Measurements from ENCODE around the gene CAPN13. TPM values are rescaled to one million over a fixed set of nuclear protein-coding genes. Genes with fewer than 3 reads are reported as not detected.

Gene CAPN13
- total RNA-seq, 4 donors from 2014 or later = 0.12 TPM; not detected in 3

DNA sequence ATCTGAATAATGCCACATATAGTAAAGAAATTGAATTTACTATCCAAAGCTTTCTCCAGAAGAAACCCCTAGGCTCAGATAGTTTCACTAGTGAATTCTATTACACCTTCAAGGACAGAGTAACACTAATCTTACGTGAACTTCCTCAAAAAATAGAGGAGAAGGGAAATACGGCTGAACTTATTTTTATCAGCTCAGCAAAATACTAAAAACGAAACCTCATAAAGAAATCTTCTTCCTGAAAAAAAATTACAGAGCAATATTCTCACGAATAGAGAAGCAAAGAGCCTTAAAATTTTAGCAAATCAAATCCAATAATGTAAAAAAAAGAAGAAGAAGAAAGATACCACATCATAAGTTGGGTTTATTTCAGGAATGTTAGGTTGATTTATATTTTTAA is 14.7 kb downstream of the CAPN13 start:
- no peaks in the 10 kb centered on the region for H3K27me3 ChIP-seq
- H3K4me1 ChIP-seq = no peaks in the 10 kb centered on the region
- TF ChIP-seq EP300 (IDR thresholded peaks at IDR 0.05) (no peak), POLR2A (IDR thresholded peaks at IDR 0.05) (no peak), POLR2AphosphoS5 (IDR thresholded peaks at IDR 0.05) (no peak)
- TF ChIP-seq, protein P1, sequence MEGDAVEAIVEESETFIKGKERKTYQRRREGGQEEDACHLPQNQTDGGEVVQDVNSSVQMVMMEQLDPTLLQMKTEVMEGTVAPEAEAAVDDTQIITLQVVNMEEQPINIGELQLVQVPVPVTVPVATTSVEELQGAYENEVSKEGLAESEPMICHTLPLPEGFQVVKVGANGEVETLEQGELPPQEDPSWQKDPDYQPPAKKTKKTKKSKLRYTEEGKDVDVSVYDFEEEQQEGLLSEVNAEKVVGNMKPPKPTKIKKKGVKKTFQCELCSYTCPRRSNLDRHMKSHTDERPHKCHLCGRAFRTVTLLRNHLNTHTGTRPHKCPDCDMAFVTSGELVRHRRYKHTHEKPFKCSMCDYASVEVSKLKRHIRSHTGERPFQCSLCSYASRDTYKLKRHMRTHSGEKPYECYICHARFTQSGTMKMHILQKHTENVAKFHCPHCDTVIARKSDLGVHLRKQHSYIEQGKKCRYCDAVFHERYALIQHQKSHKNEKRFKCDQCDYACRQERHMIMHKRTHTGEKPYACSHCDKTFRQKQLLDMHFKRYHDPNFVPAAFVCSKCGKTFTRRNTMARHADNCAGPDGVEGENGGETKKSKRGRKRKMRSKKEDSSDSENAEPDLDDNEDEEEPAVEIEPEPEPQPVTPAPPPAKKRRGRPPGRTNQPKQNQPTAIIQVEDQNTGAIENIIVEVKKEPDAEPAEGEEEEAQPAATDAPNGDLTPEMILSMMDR (IDR thresholded peaks at IDR 0.05) = no peak
- H3K9me3 ChIP-seq = no peaks in the 10 kb centered on the region
- no peak overlapping the region for H3K4me3 ChIP-seq
- no peak overlapping the region for H3K27ac ChIP-seq
- ATAC-seq = no peak
- no peaks in the 10 kb centered on the region for H3K36me3 ChIP-seq
- 62 to 70% methylated on average over 3 to 4 of the region's 4 CpGs for WGBS, 2 donors (ENCODE audit: low coverage in 1 of 2)

DNA sequence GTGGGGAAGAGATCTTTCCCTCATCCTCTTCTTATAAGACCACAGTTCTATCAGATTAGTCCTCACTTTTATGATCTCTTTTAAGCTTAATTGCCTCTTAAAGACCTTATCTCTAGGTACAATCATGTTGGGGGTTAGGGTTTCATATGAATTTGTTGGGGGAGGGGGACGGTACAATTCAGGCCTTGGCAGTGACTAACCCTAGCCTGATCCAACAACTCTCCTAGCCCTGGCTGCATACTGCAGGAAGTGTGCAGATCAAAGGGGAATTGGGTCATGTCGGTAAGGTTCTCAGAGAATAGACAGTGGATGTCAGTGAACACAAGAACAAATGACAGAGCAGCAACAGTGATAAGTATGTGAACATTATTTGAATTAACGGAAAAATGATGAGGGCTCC is 16.4 kb downstream of the CAPN13 start:
- no peak overlapping the region for H3K27ac ChIP-seq
- no peaks in the 10 kb centered on the region for H3K4me1 ChIP-seq
- ATAC-seq = no peak
- H3K9me3 ChIP-seq = no peaks in the 10 kb centered on the region
- WGBS, 2 donors (ENCODE audit: low coverage in 1 of 2) = 80 to 100% methylated on average over 1 to 3 of the region's 3 CpGs
- TF ChIP-seq, protein P1 (IDR thresholded peaks at IDR 0.05) = no peak
- no peak for TF ChIP-seq EP300 (IDR thresholded peaks at IDR 0.05)
- TF ChIP-seq POLR2AphosphoS5 (IDR thresholded peaks at IDR 0.05) = no peak
- TF ChIP-seq POLR2A (IDR thresholded peaks at IDR 0.05) = no peak
- H3K36me3 ChIP-seq = no peaks in the 10 kb centered on the region
- no peaks in the 10 kb centered on the region for H3K27me3 ChIP-seq
- H3K4me3 ChIP-seq = no peak overlapping the region

DNA sequence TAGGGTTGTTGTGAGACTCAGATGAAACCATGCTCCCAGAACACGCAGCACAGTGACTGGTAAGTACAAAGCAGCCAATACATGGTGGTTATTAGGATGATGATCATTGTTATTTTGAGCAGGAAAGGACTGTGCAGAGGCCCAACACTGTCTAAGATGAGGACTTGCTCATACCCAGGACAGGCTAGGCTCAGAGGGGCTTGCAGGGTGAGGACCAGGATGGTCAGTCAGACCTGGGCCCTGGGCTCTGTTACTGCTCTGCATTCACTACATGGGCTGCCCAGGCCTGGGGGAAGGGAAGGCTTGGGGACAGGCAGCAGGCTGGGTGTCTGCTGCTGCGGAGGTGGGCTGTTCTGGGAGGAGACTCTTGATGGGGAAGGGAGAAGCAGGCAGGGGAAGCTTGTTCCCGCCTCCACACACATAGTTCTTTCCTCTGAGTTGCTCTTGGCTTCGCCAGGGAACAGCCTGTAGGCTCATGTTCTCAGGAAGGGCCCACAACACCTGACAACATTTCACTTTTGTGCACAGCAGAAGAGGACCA is 17.5 kb downstream of the CAPN13 start:
- 61% methylated on average over 4 of the region's 4 CpGs; no CpG with 5 or more reads in 1 of the 2 donors for WGBS, 2 donors (ENCODE audit: low coverage in 1 of 2)
- no peak for TF ChIP-seq POLR2AphosphoS5 (IDR thresholded peaks at IDR 0.05)
- TF ChIP-seq, protein P1 (IDR thresholded peaks at IDR 0.05) = no peak
- no peak for TF ChIP-seq EP300 (IDR thresholded peaks at IDR 0.05)
- no peak for TF ChIP-seq POLR2A (IDR thresholded peaks at IDR 0.05)
- H3K9me3 ChIP-seq = no peaks in the 10 kb centered on the region
- no peak for ATAC-seq
- no peaks in the 10 kb centered on the region for H3K4me1 ChIP-seq
- no peak overlapping the region for H3K4me3 ChIP-seq
- H3K27ac ChIP-seq = no peak overlapping the region
- H3K27me3 ChIP-seq = no peaks in the 10 kb centered on the region
- no peaks in the 10 kb centered on the region for H3K36me3 ChIP-seq

DNA sequence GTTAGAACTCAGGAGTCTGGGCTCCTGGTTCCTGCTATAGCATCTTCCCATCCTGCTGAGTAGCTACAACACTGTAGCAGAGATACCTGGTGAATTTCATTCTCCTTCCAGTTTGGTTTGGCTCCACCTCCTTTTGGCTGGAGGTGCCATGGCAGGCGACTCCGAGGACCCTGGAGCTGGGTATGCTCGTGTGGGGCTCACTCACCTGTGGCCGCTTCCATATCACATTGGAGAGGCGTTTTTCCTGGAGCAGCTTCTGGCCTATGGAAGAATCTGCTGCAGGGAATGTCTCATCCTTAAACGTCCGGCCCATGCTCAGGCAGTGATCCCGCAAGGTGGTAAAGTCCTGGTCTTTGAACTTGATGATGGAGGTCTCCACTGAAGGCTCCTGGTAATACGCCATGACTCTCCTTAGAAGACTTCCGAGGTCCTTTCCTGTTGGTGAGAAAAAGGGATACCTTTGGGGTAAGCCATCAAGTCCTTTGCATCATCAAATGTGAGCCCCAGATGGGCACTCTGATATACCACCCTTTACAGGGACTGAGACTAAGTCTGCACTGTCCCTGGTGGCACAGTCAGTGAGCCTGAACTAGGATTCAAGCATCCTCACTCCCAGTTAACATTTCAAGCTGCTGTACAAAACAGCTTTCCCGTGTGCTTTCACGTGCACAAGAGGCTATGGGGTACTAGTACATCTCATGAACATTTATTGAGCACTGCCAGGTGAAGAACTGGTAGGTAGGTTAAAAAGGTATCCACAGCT is 20.1 kb downstream of the CAPN13 start:
- Histone ChIP-seq H3K36me3 (no peaks in the 10 kb centered on the region), H3K27ac (no peak overlapping the region), H3K4me3 (no peak overlapping the region), H3K9me3 (no peaks in the 10 kb centered on the region), H3K27me3 (no peaks in the 10 kb centered on the region), H3K4me1 (no peaks in the 10 kb centered on the region)
- no peak for TF ChIP-seq EP300 (IDR thresholded peaks at IDR 0.05)
- no peak for ATAC-seq
- 95 to 100% methylated on average over 2 to 10 of the region's 12 CpGs for WGBS, 2 donors (ENCODE audit: low coverage in 1 of 2)

DNA sequence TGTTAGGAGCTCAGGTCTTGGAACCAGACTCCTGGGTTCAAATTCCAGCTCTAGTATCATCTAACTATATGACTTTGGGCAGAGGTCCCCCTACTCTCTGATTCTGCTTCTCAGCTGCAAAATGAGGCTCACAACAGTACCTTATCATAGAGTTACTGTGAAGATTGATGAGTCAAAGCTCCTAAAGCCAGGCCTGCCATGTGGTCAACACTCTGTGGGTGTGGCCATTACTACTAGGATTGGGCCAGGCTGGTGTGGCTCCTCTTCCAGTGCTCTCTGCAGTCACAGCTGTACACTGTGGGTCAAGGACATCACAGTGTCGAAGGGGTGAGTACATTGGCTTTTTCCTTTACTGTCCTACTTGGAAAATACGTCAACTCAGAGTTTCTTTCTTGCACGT is 22.6 kb downstream of the CAPN13 start:
- no peaks in the 10 kb centered on the region for H3K4me1 ChIP-seq
- TF ChIP-seq POLR2A (IDR thresholded peaks at IDR 0.05) = no peak
- TF ChIP-seq EP300 (IDR thresholded peaks at IDR 0.05) = no peak
- no peak for TF ChIP-seq POLR2AphosphoS5 (IDR thresholded peaks at IDR 0.05)
- TF ChIP-seq, protein P1 (IDR thresholded peaks at IDR 0.05) = no peak
- H3K27me3 ChIP-seq = no peaks in the 10 kb centered on the region
- no peaks in the 10 kb centered on the region for H3K36me3 ChIP-seq
- 71 to 89% methylated on average over 1 to 3 of the region's 3 CpGs for WGBS, 2 donors (ENCODE audit: low coverage in 1 of 2)
- no peak overlapping the region for H3K27ac ChIP-seq
- no peak overlapping the region for H3K4me3 ChIP-seq
- no peak for ATAC-seq
- H3K9me3 ChIP-seq = no peaks in the 10 kb centered on the region
